Measurements from ENCODE around the gene SYNDIG1.

DNA sequence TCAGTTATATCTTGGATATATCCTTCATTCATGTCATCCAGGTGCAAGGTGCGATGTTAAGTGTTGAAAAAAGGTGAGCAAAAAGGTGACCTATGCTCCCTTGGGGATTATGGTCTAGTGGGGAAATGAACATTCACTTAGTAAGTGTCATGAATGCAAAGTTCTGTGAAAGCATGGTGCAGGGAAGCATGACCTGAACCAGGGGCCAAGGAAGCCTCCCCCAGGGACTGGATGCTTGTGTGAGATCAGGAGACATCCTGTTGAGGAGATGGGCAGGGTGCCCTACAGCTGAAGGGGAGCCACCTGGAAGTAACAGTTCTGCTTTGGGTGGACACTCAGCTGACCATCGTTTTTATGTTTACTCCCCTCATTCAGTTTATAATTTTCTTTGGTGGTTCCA lies 179.5 kb downstream of the SYNDIG1 start:
- TF ChIP-seq POLR2AphosphoS5 (IDR thresholded peaks at IDR 0.05), result no peak
- TF ChIP-seq, protein P1, sequence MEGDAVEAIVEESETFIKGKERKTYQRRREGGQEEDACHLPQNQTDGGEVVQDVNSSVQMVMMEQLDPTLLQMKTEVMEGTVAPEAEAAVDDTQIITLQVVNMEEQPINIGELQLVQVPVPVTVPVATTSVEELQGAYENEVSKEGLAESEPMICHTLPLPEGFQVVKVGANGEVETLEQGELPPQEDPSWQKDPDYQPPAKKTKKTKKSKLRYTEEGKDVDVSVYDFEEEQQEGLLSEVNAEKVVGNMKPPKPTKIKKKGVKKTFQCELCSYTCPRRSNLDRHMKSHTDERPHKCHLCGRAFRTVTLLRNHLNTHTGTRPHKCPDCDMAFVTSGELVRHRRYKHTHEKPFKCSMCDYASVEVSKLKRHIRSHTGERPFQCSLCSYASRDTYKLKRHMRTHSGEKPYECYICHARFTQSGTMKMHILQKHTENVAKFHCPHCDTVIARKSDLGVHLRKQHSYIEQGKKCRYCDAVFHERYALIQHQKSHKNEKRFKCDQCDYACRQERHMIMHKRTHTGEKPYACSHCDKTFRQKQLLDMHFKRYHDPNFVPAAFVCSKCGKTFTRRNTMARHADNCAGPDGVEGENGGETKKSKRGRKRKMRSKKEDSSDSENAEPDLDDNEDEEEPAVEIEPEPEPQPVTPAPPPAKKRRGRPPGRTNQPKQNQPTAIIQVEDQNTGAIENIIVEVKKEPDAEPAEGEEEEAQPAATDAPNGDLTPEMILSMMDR (IDR thresholded peaks at IDR 0.05; ENCODE audit: poor library complexity, severe bottlenecking), result no peak
- TF ChIP-seq EP300 (conservative IDR thresholded peaks at IDR 0.05; ENCODE audit: poor library complexity, severe bottlenecking), result no peak
- no peak for TF ChIP-seq EZH2 (IDR thresholded peaks at IDR 0.05; ENCODE audit: borderline replicate concordance, insufficient read depth, low read length, poor library complexity, severe bottlenecking)
